Thoracic aorta (tissue), 2 donors: Measurements from ENCODE around the gene TRPM2. TPM values are rescaled to one million over a fixed set of nuclear protein-coding genes. Genes with fewer than 3 reads are reported as not detected.

Source experiments
- ATAC-seq: fragments of 150-250 bp; one replicate; pipeline ENCODE4 v1.8.0; 2017; ENCODE audit warnings: low read depth; ENCODE audit not compliant: insufficient number of reproducible peaks, low FRiP score
- DNase-seq: peaks from one replicate; pipeline ENCODE4 v3.0.0-alpha.2; 2020; ENCODE audit warnings: low spot score
- H3K27ac ChIP-seq, 2 donors: fragments of 200-600 bp; sonication (generic); 1 replicate in 1 of 2; 2 replicates in 1 of 2; pipeline ENCODE4 v1.5.1; 2016; ENCODE audit warnings: mild to moderate bottlenecking in 2 of 2, moderate library complexity in 2 of 2
- H3K27me3 ChIP-seq: fragments of 200-600 bp; sonication (generic); replicated peaks from 2 replicates; pipeline ENCODE4 v1.6.0; 2016; ENCODE audit warnings: mild to moderate bottlenecking; ENCODE audit not compliant: insufficient read depth
- H3K36me3 ChIP-seq: fragments of 200-600 bp; sonication (generic); one replicate; pipeline ENCODE4 v1.5.1; 2016
- H3K4me1 ChIP-seq, 2 donors: fragments of 200-600 bp; sonication (generic); 1 replicate in 1 of 2; 2 replicates in 1 of 2; pipeline versions ENCODE4 v1.5.1 to v1.6.0; 2016; ENCODE audit warnings: low read depth in 2 of 2, mild to moderate bottlenecking in 1 of 2; ENCODE audit not compliant: control insufficient read depth in 1 of 2
- H3K4me3 ChIP-seq: fragments of 200-600 bp; sonication (generic); 2 replicates; pipeline ENCODE4 v1.5.1; 2016; ENCODE audit warnings: mild to moderate bottlenecking
- H3K9me3 ChIP-seq: fragments of 200-600 bp; sonication (generic); 2 replicates; pipeline ENCODE4 v1.5.1; 2016
- CTCF ChIP-seq: fragments of 200-600 bp; sonication (generic); IDR thresholded peaks from one replicate; pipeline ENCODE4 v1.5.1; 2019; ENCODE audit warnings: antibody characterized with exemption
- total RNA-seq, 2 donors: library from RNA; depleted of rRNA; stranded (reverse); fragments of >200 nt; gene quantifications; one replicate each; pipeline versions ENCODE4 v1.1.0 to v1.2.3, GENCODE V29; 2016

Gene TRPM2
- total RNA-seq, 2 donors from 2014 or later = 10.4 to 12.9 TPM

- no peaks in the 10 kb centered on the region for H3K9me3 ChIP-seq
- no peak overlapping the region for H3K4me3 ChIP-seq
- DNase-seq (no peak), ATAC-seq (no peak)
- H3K36me3 ChIP-seq = no peaks in the 10 kb centered on the region
- H3K27ac ChIP-seq = no peak overlapping the region
- no peaks in the 10 kb centered on the region for H3K27me3 ChIP-seq
- no peak for TF ChIP-seq CTCF
- H3K4me1 ChIP-seq = no peaks in the 10 kb centered on the region
These were observed 64.9 kb downstream of the TRPM2 start for GRCh38 chr21:44418108-44418875.

GRCh38 chr21:44418876-44419230 is 65.4 kb downstream of the TRPM2 start:
- Histone ChIP-seq H3K9me3 (no peaks in the 10 kb centered on the region), H3K27me3 (no peaks in the 10 kb centered on the region), H3K27ac (no peak overlapping the region), H3K36me3 (no peaks in the 10 kb centered on the region), H3K4me1 (no peaks in the 10 kb centered on the region), H3K4me3 (no peak overlapping the region)
- TF ChIP-seq CTCF = no peak
- no peak for DNase-seq
- no peak for ATAC-seq

GRCh38 chr21:44419679-44420078 is 66.3 kb downstream of the TRPM2 start:
- Histone ChIP-seq H3K36me3 (no peaks in the 10 kb centered on the region), H3K27me3 (no peaks in the 10 kb centered on the region), H3K27ac (no peak overlapping the region), H3K4me3 (no peak overlapping the region), H3K4me1 (no peaks in the 10 kb centered on the region), H3K9me3 (no peaks in the 10 kb centered on the region)
- DNase-seq = no peak
- TF ChIP-seq CTCF = no peak
- ATAC-seq = no peak

DNA sequence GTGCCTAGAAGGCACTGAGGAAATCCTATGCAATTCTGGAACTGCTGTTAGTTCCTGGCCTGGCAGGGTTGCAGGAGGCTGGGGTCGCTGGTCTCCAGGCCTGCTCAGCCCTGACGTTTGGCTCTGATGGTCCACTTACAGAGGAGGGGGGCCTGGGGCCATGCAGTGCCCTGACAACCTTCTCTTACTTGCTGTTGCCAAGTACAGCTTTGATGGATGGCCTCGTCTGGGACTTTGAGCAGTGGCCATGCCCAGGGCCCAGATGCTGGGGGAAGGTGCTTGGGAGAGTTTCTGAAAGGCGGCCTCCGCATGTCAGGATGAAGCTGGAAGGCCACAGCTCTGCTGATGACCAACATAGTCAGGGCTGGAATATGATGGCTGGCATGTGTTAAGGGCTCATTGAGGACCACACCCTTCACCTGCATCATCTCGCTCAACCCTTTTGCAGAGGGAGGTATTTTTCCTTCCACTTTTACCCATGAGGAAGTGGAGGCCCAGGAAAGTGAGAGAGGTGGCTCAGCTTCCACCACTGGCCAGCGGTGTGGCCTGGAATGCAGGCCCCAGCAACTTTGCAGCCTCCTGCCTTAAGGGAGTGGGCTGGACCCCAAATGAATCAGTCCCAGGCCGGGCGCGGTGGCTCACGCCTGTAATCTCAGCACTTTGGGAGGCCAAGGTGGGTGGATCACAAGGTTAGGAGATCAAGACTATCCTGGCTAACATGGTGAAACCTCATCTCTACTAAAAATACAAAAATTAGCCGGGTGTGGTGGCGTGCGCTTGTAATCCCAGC is 67.2 kb downstream of the TRPM2 start:
- ATAC-seq = no peak
- no peak overlapping the region for H3K27ac ChIP-seq
- no peaks in the 10 kb centered on the region for H3K36me3 ChIP-seq
- TF ChIP-seq CTCF = no peak
- H3K4me3 ChIP-seq = no peak overlapping the region
- H3K4me1 ChIP-seq = no peaks in the 10 kb centered on the region
- H3K9me3 ChIP-seq = no peaks in the 10 kb centered on the region
- no peaks in the 10 kb centered on the region for H3K27me3 ChIP-seq
- no peak for DNase-seq

DNA sequence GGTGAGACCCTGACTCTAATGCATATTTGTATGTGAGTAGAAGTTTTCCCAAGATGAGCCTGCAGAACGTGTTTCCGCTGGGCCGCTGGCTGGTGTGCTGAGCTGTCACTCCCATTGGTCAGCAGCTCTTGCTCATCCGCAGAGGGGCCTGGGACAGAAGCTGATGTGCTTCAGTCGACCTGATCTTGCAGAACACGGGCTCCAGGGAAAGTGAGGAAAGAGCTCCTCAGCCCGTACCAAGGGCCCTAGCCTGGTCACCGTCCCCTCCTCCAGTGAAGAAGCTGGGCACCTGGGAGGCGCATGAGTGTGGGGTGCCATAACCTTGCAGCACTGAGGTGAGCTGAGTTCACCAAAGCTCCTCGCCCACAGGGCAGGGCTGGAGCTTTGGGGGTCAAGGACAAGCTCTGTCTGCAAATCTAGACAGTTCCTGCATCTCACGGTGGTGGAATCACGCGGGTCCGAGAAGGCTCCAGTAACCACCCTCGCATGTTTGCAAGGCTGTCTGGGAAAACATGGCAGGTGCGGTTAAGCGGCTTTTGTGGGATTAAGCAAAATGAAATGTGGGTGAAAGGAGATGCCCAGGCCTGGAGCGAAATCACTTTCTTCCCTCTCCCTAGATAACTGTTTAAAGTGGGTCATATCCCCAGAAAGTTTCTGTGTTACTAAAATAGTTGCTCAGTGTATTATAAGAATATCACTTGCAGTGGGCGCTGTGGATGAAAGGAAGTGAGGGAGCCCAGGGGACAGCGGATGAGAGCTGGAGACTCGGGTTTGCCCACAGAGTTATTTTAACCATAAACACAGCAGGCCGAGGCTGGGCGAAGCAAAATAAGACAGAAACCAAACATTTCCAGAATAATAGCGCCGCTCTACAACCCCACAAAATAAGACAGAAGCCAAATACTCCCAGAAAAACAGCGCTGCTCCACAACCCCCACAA is 68.8 kb downstream of the TRPM2 start:
- Histone ChIP-seq H3K36me3 (no peaks in the 10 kb centered on the region), H3K27me3 (no peaks in the 10 kb centered on the region), H3K9me3 (no peaks in the 10 kb centered on the region), H3K4me3 (no peak overlapping the region), H3K27ac (no peak overlapping the region), H3K4me1 (no peaks in the 10 kb centered on the region)
- no peak for TF ChIP-seq CTCF
- DNase-seq = no peak
- no peak for ATAC-seq
